ENCODE data around the gene ST7. TPM values are rescaled to one million over a fixed set of nuclear protein-coding genes. Genes with fewer than 3 reads are reported as not detected.

The ST7 gene
- total and polyA plus RNA-seq, 2 of the 8 experiments (the other 6 are each of a cell fraction or from before 2014, with no cell fraction given): 16.3 to 18.0 TPM

GRCh38 chr7:117152213-117153007, 199.1 kb downstream of the ST7 start:
- H3K18ac ChIP-seq (ENCODE audit: extremely low read depth, low read length): no peak overlapping the region
- no peak overlapping the region for H3K27ac ChIP-seq (ENCODE audit: low read depth, low read length)
- no peak overlapping the region for H4K8ac ChIP-seq (ENCODE audit: extremely low read depth, insufficient read depth, low read length)
- H3K23ac ChIP-seq (ENCODE audit: insufficient read length): no peak overlapping the region
- H3K27me3 ChIP-seq (replicated peaks in 1 of 4; ENCODE audit: control insufficient read depth in 3 of 4, extremely low read depth in 1 of 4, insufficient read depth in 3 of 4, low read length in 3 of 4): no peaks in the 10 kb centered on the region
- H3K79me2 ChIP-seq (ENCODE audit: control insufficient read depth in 1 of 2, insufficient read depth in 2 of 2, low read length in 2 of 2): no peaks in the 10 kb centered on the region
- H2BK5ac ChIP-seq (ENCODE audit: low read depth, low read length): no peak overlapping the region
- 98% methylated on average over 3 of the region's 3 CpGs; no CpG with 5 or more reads in 1 of the 2 experiments for WGBS, 2 experiments (ENCODE audit: extremely low coverage in 1 of 2, insufficient coverage in 1 of 2, insufficient read length in 1 of 2, insufficient replicate concordance in 2 of 2, low coverage in 1 of 2, low lambda C conversion rate in 2 of 2, missing lambda C conversion rate in 1 of 2)
- no peaks in the 10 kb centered on the region; the same call in 1 of the 2 replicates for H3K23me2 ChIP-seq (ENCODE audit: low read depth, low read length)
- no peak overlapping the region for H2BK12ac ChIP-seq (ENCODE audit: low read depth, low read length)
- no peak overlapping the region for H2AFZ ChIP-seq (ENCODE audit: low read length)
- H4K20me1 ChIP-seq (replicated peaks in 1 of 2; ENCODE audit: control insufficient read depth in 1 of 2, insufficient read depth in 2 of 2, low read length in 2 of 2): no peaks in the 10 kb centered on the region
- no peak overlapping the region for H2AK5ac ChIP-seq (ENCODE audit: low read depth, low read length)
- H3K14ac ChIP-seq (ENCODE audit: insufficient read length): no peak overlapping the region
- H3K4ac ChIP-seq (replicated peaks; ENCODE audit: insufficient read length, low read depth, low read length): no peak overlapping the region
- H3K4me1 ChIP-seq (replicated peaks in 1 of 4; ENCODE audit: control insufficient read depth in 3 of 4, insufficient read depth in 4 of 4, low read length in 3 of 4): peaks cover 1 to 9% (median 7%) of the 10 kb centered on the region in 4 experiments; a peak in 4 of 7 replicates
- no peak overlapping the region for H4K91ac ChIP-seq (replicated peaks; ENCODE audit: insufficient read length, low read length)
- H2BK20ac ChIP-seq (ENCODE audit: low read length): no peak overlapping the region
- POLR2A ChIA-PET (ENCODE audit: partially characterized antibody): no interaction called here
- no peak for DNase-seq (ENCODE audit: low read depth in 1 of 2, low spot score in 2 of 2)
- no peak overlapping the region for H2BK15ac ChIP-seq (ENCODE audit: low read length)
- no peak overlapping the region for H3K9ac ChIP-seq (replicated peaks in 1 of 4; ENCODE audit: extremely low read depth in 1 of 4, low read depth in 3 of 4, low read length in 3 of 4)
- no peak overlapping the region for H3K4me3 ChIP-seq (ENCODE audit: extremely low read depth in 1 of 4, insufficient read depth in 2 of 4, low read depth in 3 of 4, low read length in 4 of 4)
- no peaks in the 10 kb centered on the region for H3K36me3 ChIP-seq (ENCODE audit: control insufficient read depth in 2 of 4, insufficient read depth in 4 of 4, low read length in 3 of 4)
- H2BK120ac ChIP-seq (replicated peaks; ENCODE audit: low read depth, low read length): no peak overlapping the region
- no peak overlapping the region for H3K4me2 ChIP-seq (ENCODE audit: insufficient read depth in 1 of 2, low read depth in 2 of 2, low read length in 2 of 2)
- CTCF ChIA-PET (ENCODE audit: partially characterized antibody): no interaction called here
- H3K9me3 ChIP-seq (ENCODE audit: insufficient read depth in 2 of 2, low read depth in 1 of 2, low read length in 1 of 2): no peaks in the 10 kb centered on the region
- no peaks in the 10 kb centered on the region for H3K79me1 ChIP-seq (ENCODE audit: low read depth, low read length)
- no peak overlapping the region for H3K56ac ChIP-seq (replicated peaks; ENCODE audit: insufficient read length, low read depth, low read length)
- FAIRE-seq: no peak
- no peak overlapping the region for H4K5ac ChIP-seq (ENCODE audit: insufficient read length, low read depth, low read length)
- TF ChIP-seq ATF3 (IDR thresholded peaks at IDR 0.05; ENCODE audit: insufficient read depth, low read depth, low read length): no peak
- TF ChIP-seq RFX5 (IDR thresholded peaks at IDR 0.05; ENCODE audit: borderline replicate concordance, low read depth, low read length): no peak

All from H1 (cell line).